CD4-positive, CD25-positive, alpha-beta regulatory T cell (primary cell): Measurements from ENCODE around the gene CAP2. TPM values are rescaled to one million over a fixed set of nuclear protein-coding genes. Genes with fewer than 3 reads are reported as not detected.

ENCODE experiments used
- ATAC-seq, 2 donors: fragments of 150-1000 bp; cut with Tn5 transposase; one replicate each; pipeline ENCODE4 v1.10.0; 2021; ENCODE audit warnings: low read depth in 2 of 2, moderate number of reproducible peaks in 2 of 2, moderate library complexity in 1 of 2
- DNase-seq, 3 donors: peaks; one replicate each; pipeline versions ENCODE4 v3.0.0 to v3.0.0-alpha.2; 2012 to 2022; ENCODE audit warnings: mixed read lengths in 1 of 3
- H3K27ac ChIP-seq: one replicate; pipeline ENCODE4 v1.7.0; 2013; ENCODE audit warnings: mild to moderate bottlenecking, low read length; ENCODE audit not compliant: insufficient read depth, poor library complexity, severe bottlenecking
- H3K27me3 ChIP-seq: one replicate; pipeline ENCODE4 v1.7.0; 2013; ENCODE audit warnings: low read length; ENCODE audit not compliant: control insufficient read depth, insufficient read depth
- H3K36me3 ChIP-seq: one replicate; pipeline ENCODE4 v1.7.0; 2013; ENCODE audit warnings: mild to moderate bottlenecking, low read length, moderate library complexity; ENCODE audit not compliant: control insufficient read depth, insufficient read depth
- H3K4me1 ChIP-seq: 2 replicates; pipeline ENCODE4 v1.7.0; 2013; ENCODE audit warnings: mild to moderate bottlenecking, low read length; ENCODE audit not compliant: insufficient read depth, control insufficient read depth, poor library complexity, severe bottlenecking
- H3K4me3 ChIP-seq: one replicate; pipeline ENCODE4 v1.7.0; 2013; ENCODE audit warnings: low read depth, mild to moderate bottlenecking, low read length, moderate library complexity
- H3K9me3 ChIP-seq, 2 experiments: 1 replicate in 1 of 2; 2 replicates in 1 of 2; pipeline ENCODE4 v1.7.0; 2013; ENCODE audit warnings: low read length in 2 of 2, mild to moderate bottlenecking in 1 of 2, moderate library complexity in 1 of 2; ENCODE audit not compliant: control insufficient read depth in 2 of 2
- H3K27ac Mint-ChIP-seq, 3 donors: one replicate each; pipeline ENCODE4 v1.8.0; 2020 to 2022; ENCODE audit warnings: mild to moderate bottlenecking in 3 of 3, mixed read lengths in 3 of 3, moderate library complexity in 2 of 3
- H3K27me3 Mint-ChIP-seq: one replicate; pipeline ENCODE4 v1.8.0; 2022; ENCODE audit warnings: mild to moderate bottlenecking, mixed read lengths
- H3K36me3 Mint-ChIP-seq: one replicate; pipeline ENCODE4 v1.8.0; 2020; ENCODE audit warnings: mixed read lengths
- H3K4me1 Mint-ChIP-seq, 4 donors: one replicate each; pipeline ENCODE4 v1.8.0; 2020 to 2022; ENCODE audit warnings: mixed read lengths in 4 of 4, mild to moderate bottlenecking in 1 of 4
- H3K4me3 Mint-ChIP-seq, 4 donors: one replicate each; pipeline ENCODE4 v1.8.0; 2020 to 2022; ENCODE audit warnings: mild to moderate bottlenecking in 4 of 4, mixed read lengths in 4 of 4, moderate library complexity in 3 of 4
- H3K9me3 Mint-ChIP-seq, 7 donors: one replicate each; pipeline ENCODE4 v1.8.0; 2020 to 2022; ENCODE audit warnings: mixed read lengths in 7 of 7, mild to moderate bottlenecking in 3 of 7, moderate library complexity in 2 of 7
- polyA plus RNA-seq, 4 donors: library from polyadenylated mRNA; unstranded; fragments of 300-500 nt; fragmentation: Illumina TruSeq; gene quantifications; one replicate each; pipeline ENCODE4 v1.2.3, GENCODE V29; 2021
- total RNA-seq: library from RNA; stranded (reverse); gene quantifications from one replicate; pipeline ENCODE4 v1.2.3, GENCODE V29; 2022

CAP2 gene
- total and polyA plus RNA-seq, 5 donors from 2014 or later = not detected

DNA sequence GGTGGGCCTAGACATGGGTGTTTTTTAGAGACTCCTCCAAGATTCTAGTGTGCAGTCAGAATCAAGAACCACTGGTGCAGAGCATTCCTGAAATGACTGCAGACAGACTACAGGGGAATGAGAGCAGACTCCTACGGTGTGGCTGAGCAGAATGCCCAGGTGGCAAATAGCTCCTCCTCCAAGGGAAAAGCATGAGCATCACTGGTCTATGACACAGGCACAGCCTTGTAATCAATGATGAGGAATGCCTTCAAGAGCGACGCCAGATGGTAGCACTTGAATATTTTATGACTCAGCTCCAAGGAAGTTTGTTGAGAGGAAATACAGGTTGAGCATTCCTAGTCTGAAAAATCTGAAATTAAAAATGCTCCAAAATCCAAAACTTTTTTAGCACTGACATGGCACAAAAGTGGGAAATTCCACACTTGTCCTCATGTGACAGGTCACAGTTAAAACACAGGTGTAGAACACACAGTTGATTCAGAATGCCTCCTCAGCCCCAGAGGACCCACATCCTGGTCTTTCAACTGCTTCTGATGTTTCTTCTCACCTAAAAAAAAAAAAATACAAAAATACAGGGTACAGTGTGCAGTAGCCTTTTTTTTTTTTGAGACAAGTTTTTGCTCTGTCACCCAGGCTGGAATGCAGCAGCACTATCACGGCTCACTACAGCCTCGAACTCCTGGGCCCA, 196.2 kb downstream of the CAP2 start:
- Mint-ChIP-seq H3K9me3 (no peaks in the 10 kb centered on the region), H3K4me3 (peak overlapping the region in 1 of 4 donors; percentile 41), H3K27ac (peak overlapping the region in 2 of 3 donors; percentile 22 to 88), H3K4me1 (peaks cover 4 to 15% (median 5%) of the 10 kb centered on the region in 4 donors), H3K36me3 (no peaks in the 10 kb centered on the region), H3K27me3 (no peaks in the 10 kb centered on the region)
- H3K4me1 ChIP-seq = peaks cover 2% of the 10 kb centered on the region
- H3K27me3 ChIP-seq = no peaks in the 10 kb centered on the region
- H3K36me3 ChIP-seq = no peaks in the 10 kb centered on the region
- H3K9me3 ChIP-seq = no peaks in the 10 kb centered on the region
- ATAC-seq = peak; percentile 74 to 75
- DNase-seq = peak in 2 of 3 donors; percentile 33 to 55
- no peak overlapping the region for H3K27ac ChIP-seq
- no peak overlapping the region for H3K4me3 ChIP-seq

DNA sequence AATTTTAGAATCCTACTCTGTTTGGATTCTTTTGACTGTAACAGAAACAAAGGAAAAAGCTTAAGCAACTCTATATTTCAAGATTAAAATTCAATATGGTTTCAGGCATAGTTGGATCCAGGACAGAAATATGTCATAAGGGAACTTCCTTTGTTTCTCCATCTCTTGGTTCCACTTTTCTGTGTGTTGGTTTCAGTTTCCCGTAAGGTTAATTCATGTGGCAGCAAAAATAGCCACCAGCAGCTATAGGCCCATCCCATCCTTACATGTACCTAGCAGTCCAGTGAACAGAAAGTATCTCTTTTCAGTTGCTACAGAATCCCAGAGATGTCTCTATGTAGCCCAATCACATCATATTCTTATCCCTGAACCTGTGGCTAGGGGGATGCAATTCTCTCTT, 197.9 kb downstream of the CAP2 start:
- Mint-ChIP-seq H3K4me3 (no peak overlapping the region), H3K9me3 (no peaks in the 10 kb centered on the region), H3K27ac (no peak overlapping the region), H3K27me3 (no peaks in the 10 kb centered on the region), H3K4me1 (peaks cover 4 to 15% (median 5%) of the 10 kb centered on the region in 4 donors), H3K36me3 (no peaks in the 10 kb centered on the region)
- no peaks in the 10 kb centered on the region for H3K9me3 ChIP-seq
- no peaks in the 10 kb centered on the region for H3K36me3 ChIP-seq
- DNase-seq (no peak), ATAC-seq (no peak)
- H3K4me3 ChIP-seq = no peak overlapping the region
- H3K27ac ChIP-seq = no peak overlapping the region
- no peaks in the 10 kb centered on the region for H3K27me3 ChIP-seq
- no peaks in the 10 kb centered on the region for H3K4me1 ChIP-seq

DNA sequence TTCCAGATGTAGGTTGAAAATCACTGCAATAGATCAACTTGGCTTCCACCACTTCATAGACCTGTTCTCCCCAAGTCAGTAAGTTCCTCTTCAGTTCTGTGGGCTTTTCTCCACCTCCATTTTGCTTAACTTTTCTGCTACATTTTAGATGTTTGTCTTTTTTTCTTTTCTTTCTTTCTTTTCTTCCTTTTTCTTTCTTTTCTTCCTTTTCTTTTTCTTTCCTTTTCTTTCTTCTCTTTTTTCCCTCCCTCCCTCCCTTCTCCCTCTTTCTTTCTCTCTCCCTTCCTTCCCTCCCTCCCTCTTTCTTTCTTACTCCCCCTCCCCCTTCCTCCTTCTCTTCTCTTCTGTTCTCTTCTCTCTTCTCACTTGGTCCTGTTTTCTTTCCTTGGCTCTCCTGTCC, 199.9 kb downstream of the CAP2 start:
- Histone ChIP-seq H3K27ac (no peak overlapping the region), H3K4me1 (no peaks in the 10 kb centered on the region), H3K4me3 (no peak overlapping the region), H3K9me3 (no peaks in the 10 kb centered on the region), H3K36me3 (no peaks in the 10 kb centered on the region), H3K27me3 (no peaks in the 10 kb centered on the region)
- H3K27me3 Mint-ChIP-seq = no peaks in the 10 kb centered on the region
- no peaks in the 10 kb centered on the region for H3K9me3 Mint-ChIP-seq
- DNase-seq (no peak), ATAC-seq (no peak)
- peak overlapping the region in 2 of 3 donors; percentile 1 to 56 for H3K27ac Mint-ChIP-seq
- peak overlapping the region in 1 of 4 donors; percentile 18 for H3K4me3 Mint-ChIP-seq
- no peaks in the 10 kb centered on the region for H3K36me3 Mint-ChIP-seq
- peaks cover 4 to 18% (median 5%) of the 10 kb centered on the region in 4 donors for H3K4me1 Mint-ChIP-seq

DNA sequence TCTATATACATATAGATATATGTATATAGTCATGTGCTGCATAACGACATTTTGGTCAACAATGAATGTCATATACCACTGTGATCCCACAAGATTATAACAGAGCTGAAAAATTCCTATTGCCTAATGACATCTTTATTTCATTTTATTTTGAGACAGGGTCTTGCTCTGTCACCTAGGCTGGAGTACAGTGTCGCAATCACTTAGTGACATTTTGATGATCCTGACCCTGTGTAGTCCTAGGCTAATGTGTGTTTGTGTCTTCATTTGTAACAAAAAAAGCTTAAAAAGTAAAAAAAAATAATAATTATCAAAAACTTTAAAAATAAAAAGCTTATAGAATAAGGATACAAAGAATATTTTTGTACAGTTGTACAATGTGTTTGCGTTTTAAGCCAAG, 202.7 kb downstream of the CAP2 start:
- Histone ChIP-seq H3K9me3 (no peaks in the 10 kb centered on the region), H3K27ac (no peak overlapping the region), H3K4me1 (peaks cover 7% of the 10 kb centered on the region), H3K36me3 (no peaks in the 10 kb centered on the region), H3K4me3 (no peak overlapping the region), H3K27me3 (no peaks in the 10 kb centered on the region)
- H3K27me3 Mint-ChIP-seq = no peaks in the 10 kb centered on the region
- no peaks in the 10 kb centered on the region for H3K9me3 Mint-ChIP-seq
- no peaks in the 10 kb centered on the region for H3K36me3 Mint-ChIP-seq
- ATAC-seq = no peak
- no peak overlapping the region for H3K4me3 Mint-ChIP-seq
- H3K4me1 Mint-ChIP-seq = peaks cover 6 to 15% (median 12%) of the 10 kb centered on the region in 4 donors
- no peak for DNase-seq
- no peak overlapping the region for H3K27ac Mint-ChIP-seq

DNA sequence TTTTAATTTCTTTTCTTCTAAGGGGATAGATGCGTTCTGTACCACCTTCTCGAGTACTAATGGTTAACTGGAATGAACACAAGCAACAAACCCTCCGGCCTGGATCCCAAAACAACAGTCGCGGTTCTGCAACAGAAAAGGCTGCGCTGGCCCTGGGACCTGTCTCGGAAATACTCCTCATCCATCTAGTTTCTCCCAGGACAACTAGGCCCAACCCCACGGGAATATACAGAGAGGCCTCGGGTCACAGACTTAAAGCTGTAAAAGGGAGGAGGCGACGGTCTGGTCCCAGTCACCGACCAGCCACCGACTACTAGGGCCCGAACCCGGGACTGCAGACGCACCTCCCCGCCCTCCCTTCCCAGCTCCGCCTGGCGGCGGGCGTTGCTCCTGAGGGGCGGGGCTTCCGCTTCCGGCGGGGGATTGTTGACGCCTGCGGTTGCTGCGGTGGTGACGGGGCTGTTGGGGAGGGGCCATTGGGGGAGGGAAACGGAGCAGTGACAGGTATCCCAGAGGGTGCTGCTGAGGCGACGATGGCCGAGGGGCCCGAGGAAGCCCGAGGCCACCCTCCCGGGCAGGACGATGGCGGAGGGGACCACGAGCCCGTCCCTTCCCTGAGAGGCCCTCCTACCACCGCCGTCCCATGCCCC, 206.6 kb downstream of the CAP2 start, which contains the start of gene FAM8A1:
Gene FAM8A1, plus strand, starts transcription at position 426 of the 650 bp plus-strand sequence. Its CDS starts 108 bp downstream, at position 534.
- peak within 1 kb of the TSS; percentile 86 for H3K27ac ChIP-seq
- peaks cover 30% of the 10 kb centered on the region for H3K4me1 ChIP-seq
- H3K36me3 ChIP-seq = peaks cover 12% of the 10 kb centered on the region
- peak; percentile 89 to 96 (median 91) for DNase-seq
- Mint-ChIP-seq H3K9me3 (no peaks in the 10 kb centered on the region), H3K27me3 (peaks cover 4% of the 10 kb centered on the region), H3K4me1 (peaks cover 33 to 50% (median 40%) of the 10 kb centered on the region in 4 donors), H3K4me3 (peak within 1 kb of the TSS; percentile 87 to 98 (median 93)), H3K36me3 (peaks cover 7% of the 10 kb centered on the region), H3K27ac (peak within 1 kb of the TSS; percentile 87 to 91 (median 90))
- no peaks in the 10 kb centered on the region for H3K9me3 ChIP-seq
- H3K4me3 ChIP-seq = peak within 1 kb of the TSS; percentile 94
- ATAC-seq = peak; percentile 88 to 92
- no peaks in the 10 kb centered on the region for H3K27me3 ChIP-seq

DNA sequence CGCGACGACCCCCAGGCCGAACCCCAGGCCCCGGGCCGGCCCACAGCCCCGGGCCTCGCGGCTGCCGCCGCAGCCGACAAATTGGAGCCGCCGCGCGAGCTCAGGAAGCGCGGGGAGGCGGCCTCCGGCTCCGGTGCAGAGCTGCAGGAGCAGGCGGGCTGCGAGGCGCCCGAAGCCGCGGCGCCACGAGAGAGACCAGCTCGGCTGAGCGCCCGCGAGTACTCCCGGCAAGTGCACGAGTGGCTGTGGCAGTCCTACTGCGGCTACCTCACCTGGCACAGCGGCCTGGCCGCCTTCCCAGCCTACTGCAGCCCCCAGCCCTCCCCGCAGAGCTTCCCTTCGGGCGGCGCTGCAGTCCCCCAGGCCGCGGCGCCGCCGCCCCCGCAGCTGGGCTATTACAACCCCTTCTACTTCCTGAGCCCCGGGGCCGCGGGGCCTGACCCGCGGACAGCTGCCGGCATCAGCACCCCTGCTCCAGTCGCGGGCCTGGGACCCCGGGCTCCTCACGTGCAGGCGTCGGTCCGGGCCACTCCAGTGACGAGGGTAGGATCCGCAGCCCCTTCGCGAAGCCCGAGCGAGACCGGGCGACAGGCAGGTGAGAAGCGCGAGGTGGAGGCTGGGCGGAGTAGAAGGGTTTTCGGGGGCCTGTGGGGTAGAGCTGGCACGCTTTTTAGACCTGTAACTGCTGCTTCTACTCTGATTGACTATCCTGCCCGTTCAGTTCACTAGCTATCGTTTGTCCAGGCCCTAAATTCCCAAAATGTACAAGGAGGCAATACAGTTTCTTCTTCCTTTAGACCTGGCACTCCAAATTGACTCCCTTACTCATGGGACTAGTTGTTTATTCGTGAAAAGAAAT, 207.4 kb downstream of the CAP2 start:
- Histone ChIP-seq H3K27ac (peak overlapping the region; percentile 86), H3K36me3 (peaks cover 16% of the 10 kb centered on the region), H3K4me1 (peaks cover 30% of the 10 kb centered on the region), H3K9me3 (no peaks in the 10 kb centered on the region), H3K27me3 (no peaks in the 10 kb centered on the region), H3K4me3 (peak overlapping the region; percentile 94)
- H3K36me3 Mint-ChIP-seq = peaks cover 10% of the 10 kb centered on the region
- DNase-seq (peak; percentile 36 to 71 (median 38)), ATAC-seq (peak; percentile 39 to 44)
- H3K27me3 Mint-ChIP-seq = peaks cover 4% of the 10 kb centered on the region
- H3K9me3 Mint-ChIP-seq = no peaks in the 10 kb centered on the region
- peaks cover 34 to 51% (median 41%) of the 10 kb centered on the region in 4 donors for H3K4me1 Mint-ChIP-seq
- H3K4me3 Mint-ChIP-seq = peak overlapping the region; percentile 87 to 98 (median 93)
- H3K27ac Mint-ChIP-seq = peak overlapping the region; percentile 86 to 90 (median 87)

DNA sequence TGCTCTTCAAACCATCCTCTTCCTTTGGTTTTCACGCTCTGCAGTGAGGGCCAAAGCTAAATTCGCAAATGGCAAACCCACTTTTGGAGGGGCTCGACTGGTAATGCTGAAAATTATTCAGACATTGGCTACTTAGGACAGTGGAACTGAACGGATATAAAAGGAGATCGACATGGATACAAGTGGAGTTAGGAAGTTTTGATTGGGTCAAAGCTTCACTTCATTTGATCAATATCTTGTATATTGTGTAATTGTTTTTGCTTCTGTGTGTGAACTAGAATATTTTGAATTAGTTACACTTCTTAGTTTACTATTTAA, 207.9 kb downstream of the CAP2 start:
- H3K27ac ChIP-seq = no peak overlapping the region
- H3K4me3 ChIP-seq = peak overlapping the region; percentile 94
- H3K4me3 Mint-ChIP-seq = peak overlapping the region; percentile 87 to 98 (median 93)
- no peaks in the 10 kb centered on the region for H3K27me3 ChIP-seq
- peaks cover 35 to 52% (median 42%) of the 10 kb centered on the region in 4 donors for H3K4me1 Mint-ChIP-seq
- H3K36me3 ChIP-seq = peaks cover 18% of the 10 kb centered on the region
- DNase-seq (no peak), ATAC-seq (no peak)
- H3K27ac Mint-ChIP-seq = peak overlapping the region; percentile 86 to 90 (median 87)
- peaks cover 30% of the 10 kb centered on the region for H3K4me1 ChIP-seq
- H3K36me3 Mint-ChIP-seq = peaks cover 14% of the 10 kb centered on the region
- peaks cover 4% of the 10 kb centered on the region for H3K27me3 Mint-ChIP-seq
- no peaks in the 10 kb centered on the region for H3K9me3 ChIP-seq
- no peaks in the 10 kb centered on the region for H3K9me3 Mint-ChIP-seq
